Gastroesophageal sphincter (tissue), 3 donors: ENCODE results near the gene RUFY4.

Experiments used
- POLR2AphosphoS5 ChIP-seq: sonication (generic); formaldehyde crosslinking; IDR thresholded peaks from one replicate; pipeline ENCODE4 v1.6.1; 2017; ENCODE audit warnings: antibody characterized with exemption
- TF ChIP-seq, protein P1 (sequence below), 4 experiments: fragments of 200-600 bp in 2 of 4; fragments of 450-650 bp in 2 of 4; sonication (generic) in 1 of 4; IDR thresholded peaks; one replicate each; pipeline ENCODE4 v1.5.1; 2017 to 2019; ENCODE audit warnings: antibody characterized with exemption in 4 of 4, mild to moderate bottlenecking in 2 of 4, moderate library complexity in 2 of 4

DNA sequence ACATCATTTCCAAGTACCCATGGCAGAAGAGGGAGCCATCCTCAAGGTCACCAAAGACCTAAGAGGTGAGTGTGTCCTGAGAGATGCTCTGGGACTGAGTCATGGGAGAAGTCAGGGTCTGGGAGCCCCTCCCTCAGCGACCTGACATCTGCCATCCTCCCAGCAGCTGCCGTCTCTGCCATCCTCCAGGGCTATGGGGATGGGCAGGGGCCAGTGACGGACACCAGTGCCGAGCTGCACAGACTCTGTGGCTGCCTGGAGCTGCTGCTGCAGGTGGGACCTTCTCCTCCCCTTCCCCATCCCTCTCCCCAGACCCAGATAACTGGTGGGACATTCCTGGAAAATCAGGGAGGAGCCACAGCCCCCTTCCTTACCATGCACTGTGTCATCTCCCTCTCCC is 1.5 kb downstream of the RUFY4 start:
- TF ChIP-seq, protein P1, sequence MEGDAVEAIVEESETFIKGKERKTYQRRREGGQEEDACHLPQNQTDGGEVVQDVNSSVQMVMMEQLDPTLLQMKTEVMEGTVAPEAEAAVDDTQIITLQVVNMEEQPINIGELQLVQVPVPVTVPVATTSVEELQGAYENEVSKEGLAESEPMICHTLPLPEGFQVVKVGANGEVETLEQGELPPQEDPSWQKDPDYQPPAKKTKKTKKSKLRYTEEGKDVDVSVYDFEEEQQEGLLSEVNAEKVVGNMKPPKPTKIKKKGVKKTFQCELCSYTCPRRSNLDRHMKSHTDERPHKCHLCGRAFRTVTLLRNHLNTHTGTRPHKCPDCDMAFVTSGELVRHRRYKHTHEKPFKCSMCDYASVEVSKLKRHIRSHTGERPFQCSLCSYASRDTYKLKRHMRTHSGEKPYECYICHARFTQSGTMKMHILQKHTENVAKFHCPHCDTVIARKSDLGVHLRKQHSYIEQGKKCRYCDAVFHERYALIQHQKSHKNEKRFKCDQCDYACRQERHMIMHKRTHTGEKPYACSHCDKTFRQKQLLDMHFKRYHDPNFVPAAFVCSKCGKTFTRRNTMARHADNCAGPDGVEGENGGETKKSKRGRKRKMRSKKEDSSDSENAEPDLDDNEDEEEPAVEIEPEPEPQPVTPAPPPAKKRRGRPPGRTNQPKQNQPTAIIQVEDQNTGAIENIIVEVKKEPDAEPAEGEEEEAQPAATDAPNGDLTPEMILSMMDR (IDR thresholded peaks at IDR 0.05): no peak
- no peak for TF ChIP-seq POLR2AphosphoS5
